DMS79 (cell line): ENCODE data around the gene FAM217A.

Experiments used
- DNase-seq: peaks from one replicate; lab custom pipeline; 2025; lab: John Stamatoyannopoulos, UW

Gene FAM217A

GRCh38 chr6:4021133-4021853 lies 57.6 kb downstream of the FAM217A start:
- peak; percentile 89 for DNase-seq

GRCh38 chr6:4020822-4021132 lies 58.2 kb downstream of the FAM217A start:
- DNase-seq: no peak

- DNase-seq: no peak
Measured at GRCh38 chr6:4018924-4019236, 60.1 kb downstream of the FAM217A start.
